Gastrocnemius medialis (tissue), 4 donors: ENCODE data around the gene LAMC2. TPM values are rescaled to one million over a fixed set of nuclear protein-coding genes. Genes with fewer than 3 reads are reported as not detected.

Experiments
- ATAC-seq, 2 donors: fragments of 150-250 bp; one replicate each; pipeline ENCODE4 v1.9.1; 2016
- DNase-seq, 2 donors: peaks; one replicate each; pipeline ENCODE4 v3.0.0-alpha.2; 2019
- H3K27ac ChIP-seq, 4 donors: fragments of 200-600 bp; sonication (generic); 1 replicate in 1 of 4; 2 replicates in 3 of 4; pipeline ENCODE4 v1.5.1; 2016 to 2018; ENCODE audit warnings: mild to moderate bottlenecking in 2 of 4, moderate library complexity in 1 of 4
- H3K27me3 ChIP-seq, 3 donors: fragments of 200-600 bp; sonication (generic) in 2 of 3; 1 replicate in 1 of 3; 2 replicates in 2 of 3; pipeline versions ENCODE4 v1.5.1 to v1.6.0; 2016 to 2019; ENCODE audit warnings: mild to moderate bottlenecking in 1 of 3, moderate library complexity in 1 of 3
- H3K36me3 ChIP-seq, 2 donors: fragments of 200-600 bp; sonication (generic) in 1 of 2; one replicate each; pipeline ENCODE4 v1.5.1; 2017 to 2018
- H3K4me1 ChIP-seq, 2 donors: fragments of 200-600 bp; sonication (generic) in 1 of 2; one replicate each; pipeline ENCODE4 v1.5.1; 2016 to 2017; ENCODE audit warnings: mild to moderate bottlenecking in 2 of 2
- H3K4me3 ChIP-seq, 4 donors: fragments of 200-600 bp; sonication (generic) in 3 of 4; 1 replicate in 1 of 4; 2 replicates in 3 of 4; pipeline ENCODE4 v1.5.1; 2016 to 2019; ENCODE audit warnings: mild to moderate bottlenecking in 2 of 4
- H3K9me3 ChIP-seq, 3 donors: fragments of 200-600 bp; sonication (generic) in 2 of 3; 1 replicate in 1 of 3; 2 replicates in 2 of 3; pipeline ENCODE4 v1.5.1; 2016 to 2019
- CTCF ChIP-seq, 5 experiments: fragments of 450-650 bp in 3 of 5; fragments of 200-600 bp in 2 of 5; sonication (generic) in 2 of 5; IDR thresholded peaks in 4 of 5; conservative IDR thresholded peaks in 1 of 5; 1 replicate in 4 of 5; 2 replicates in 1 of 5; pipeline ENCODE4 v1.5.1; 2016 to 2019; ENCODE audit warnings: antibody characterized with exemption in 5 of 5, mild to moderate bottlenecking in 3 of 5, moderate library complexity in 3 of 5
- POLR2A ChIP-seq, 2 donors: fragments of 450-650 bp; IDR thresholded peaks; one replicate each; pipeline ENCODE4 v1.6.1; 2017; ENCODE audit warnings: antibody characterized with exemption in 2 of 2, mild to moderate bottlenecking in 2 of 2, moderate library complexity in 2 of 2
- in situ Hi-C, 4 donors: fragments of 200-750 bp; cut with MboI; loops; one replicate each; pipeline versions ENCODE4 v1.15.0 to v1.8.0; 2017; ENCODE audit warnings: low sequenced_read_pairs in 4 of 4
- intact Hi-C: fragments of 100-400 bp; cut with DNase I; formaldehyde crosslinking; loops from one replicate; pipeline ENCODE4 v1.15.1; 2023; ENCODE audit warnings: low total_unique reads
- total RNA-seq, 4 donors: library from RNA; depleted of rRNA; stranded (reverse); fragments of >200 nt; gene quantifications; one replicate each; pipeline versions ENCODE4 v1.1.0 to v1.2.3, GENCODE V29; 2016

The LAMC2 gene
- total RNA-seq, 4 donors from 2014 or later, result 0.78 to 1.8 (median 1.4) TPM

- Histone ChIP-seq H3K4me3 (no peak overlapping the region), H3K4me1 (no peaks in the 10 kb centered on the region), H3K27me3 (no peaks in the 10 kb centered on the region), H3K9me3 (no peaks in the 10 kb centered on the region), H3K36me3 (no peaks in the 10 kb centered on the region), H3K27ac (no peak overlapping the region)
- in situ Hi-C loops (no loop called here), intact Hi-C loops (no loop called here)
- ATAC-seq (peak; percentile 52 to 62), DNase-seq (no peak)
- TF ChIP-seq POLR2A (IDR thresholded peaks at IDR 0.05), result no peak
- TF ChIP-seq CTCF (IDR thresholded peaks at IDR 0.05 in 4 of 5, conservative IDR thresholded peaks at IDR 0.05 in 1 of 5), result no peak
These were observed 23.6 kb downstream of the LAMC2 start for GRCh38 chr1:183209533-183210158.

GRCh38 chr1:183210681-183211080 is 24.6 kb downstream of the LAMC2 start:
- H3K4me3 ChIP-seq, result no peak overlapping the region
- no peak for DNase-seq

DNA sequence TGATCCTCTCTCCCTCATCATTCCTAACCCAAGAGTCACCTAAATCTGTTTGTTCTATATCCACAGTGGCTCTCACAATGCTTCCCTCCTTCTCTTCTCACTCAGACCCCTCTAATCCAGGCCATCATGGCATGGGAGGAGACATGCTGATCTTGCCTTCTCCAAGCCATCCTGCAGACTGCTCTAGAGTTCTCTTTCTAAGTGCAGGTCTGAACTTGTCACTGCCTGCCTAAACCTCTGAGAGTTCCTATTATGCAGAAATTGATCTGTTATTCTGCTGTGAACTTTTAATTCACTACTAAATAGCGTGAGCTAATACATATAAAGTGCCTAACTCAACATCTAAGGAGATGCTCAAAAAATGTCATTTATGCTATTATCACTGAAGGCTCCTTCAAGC is 26.8 kb downstream of the LAMC2 start:
- intact Hi-C loops, result no loop called here
- H3K27ac ChIP-seq, result no peak overlapping the region
- H3K9me3 ChIP-seq, result no peaks in the 10 kb centered on the region
- H3K4me1 ChIP-seq, result peaks cover 5% of the 10 kb centered on the region in 2 donors
- H3K4me3 ChIP-seq, result no peak overlapping the region
- no peaks in the 10 kb centered on the region for H3K27me3 ChIP-seq
- H3K36me3 ChIP-seq, result no peaks in the 10 kb centered on the region
- TF ChIP-seq CTCF (IDR thresholded peaks at IDR 0.05 in 4 of 5, conservative IDR thresholded peaks at IDR 0.05 in 1 of 5) (no peak), POLR2A (IDR thresholded peaks at IDR 0.05) (no peak)
- DNase-seq, result no peak
- in situ Hi-C loops, result no loop called here
- ATAC-seq, result no peak

More at GRCh38 chr1:183210681-183211080, 24.6 kb downstream of the LAMC2 start:
- in situ Hi-C loops, result no loop called here
- intact Hi-C loops, result no loop called here
- Histone ChIP-seq H3K9me3 (no peaks in the 10 kb centered on the region), H3K4me1 (no peaks in the 10 kb centered on the region), H3K36me3 (no peaks in the 10 kb centered on the region), H3K27me3 (no peaks in the 10 kb centered on the region), H3K27ac (no peak overlapping the region)
- ATAC-seq, result no peak
- TF ChIP-seq CTCF (IDR thresholded peaks at IDR 0.05 in 4 of 5, conservative IDR thresholded peaks at IDR 0.05 in 1 of 5) (no peak), POLR2A (IDR thresholded peaks at IDR 0.05) (no peak)

GRCh38 chr1:183214021-183214970 is 28.2 kb downstream of the LAMC2 start:
- no peak for TF ChIP-seq POLR2A (IDR thresholded peaks at IDR 0.05)
- no peak for TF ChIP-seq CTCF (IDR thresholded peaks at IDR 0.05 in 4 of 5, conservative IDR thresholded peaks at IDR 0.05 in 1 of 5)
- no peak for ATAC-seq
- DNase-seq, result no peak
- H3K4me1 ChIP-seq, result peaks cover 18% of the 10 kb centered on the region in 2 donors
- H3K27me3 ChIP-seq, result no peaks in the 10 kb centered on the region
- H3K9me3 ChIP-seq, result no peaks in the 10 kb centered on the region
- H3K4me3 ChIP-seq, result no peak overlapping the region
- H3K27ac ChIP-seq, result no peak overlapping the region
- in situ Hi-C loops, result no loop called here
- no peaks in the 10 kb centered on the region for H3K36me3 ChIP-seq
- intact Hi-C loops, result no loop called here
